Ectodermal cell (in vitro differentiated cells): ENCODE measurements around the gene AP4M1. TPM values are rescaled to one million over a fixed set of nuclear protein-coding genes. Genes with fewer than 3 reads are reported as not detected.

Experiments
- H3K27ac ChIP-seq: 2 replicates; pipeline ENCODE4 v1.7.0; 2013; ENCODE audit warnings: mild to moderate bottlenecking, low read depth, low read length; ENCODE audit not compliant: insufficient read depth, poor library complexity, severe bottlenecking
- H3K27me3 ChIP-seq: 2 replicates; pipeline ENCODE4 v1.7.0; 2013; ENCODE audit warnings: mild to moderate bottlenecking, low read length; ENCODE audit not compliant: insufficient read depth, control insufficient read depth, poor library complexity, severe bottlenecking
- H3K36me3 ChIP-seq: one replicate; pipeline ENCODE4 v1.7.0; 2013; ENCODE audit warnings: low read length; ENCODE audit not compliant: control insufficient read depth, insufficient read depth
- H3K4me1 ChIP-seq: one replicate; pipeline ENCODE4 v1.7.0; 2013; ENCODE audit warnings: low read length; ENCODE audit not compliant: control insufficient read depth, insufficient read depth
- H3K4me3 ChIP-seq: 2 replicates; pipeline ENCODE4 v1.7.0; 2013; ENCODE audit warnings: low read depth, low read length, control low read depth; ENCODE audit not compliant: insufficient read depth
- H3K9me3 ChIP-seq: 2 replicates; pipeline ENCODE4 v1.7.0; 2013; ENCODE audit warnings: mild to moderate bottlenecking, low read length, moderate library complexity; ENCODE audit not compliant: control insufficient read depth
- WGBS, 2 experiments: methylation state at CpG; one replicate each; pipeline ENCODE4 v1.1.7; 2013; ENCODE audit warnings: missing lambda C conversion rate in 2 of 2; 5-methylcytosine and 5-hydroxymethylcytosine counted together
- polyA plus RNA-seq, 4 experiments: library from polyadenylated mRNA; stranded (reverse); fragments of 50-300 nt; gene quantifications; one replicate each; pipeline ENCODE4 v1.2.3, GENCODE V29; 2013

Gene AP4M1
- polyA plus RNA-seq (2013, experiment 1 of 4) = 22.0 TPM
- polyA plus RNA-seq (2013, experiment 2 of 4) = 22.2 TPM
- 17.3 TPM for polyA plus RNA-seq (2013, experiment 3 of 4)
- 21.1 TPM for polyA plus RNA-seq (2013, experiment 4 of 4)

GRCh38 chr7:100101016-100101862 lies at the start of gene AP4M1, which contains the start of gene MCM7:
Gene AP4M1 (plus strand): TSS chr7:100101643. CDS start chr7:100101715, 72 bp downstream.
Gene MCM7 (minus strand): TSS chr7:100101397. CDS start chr7:100101294, 103 bp downstream.
- Histone ChIP-seq H3K4me3 (peak within 1 kb of the TSS; percentile 100), H3K27ac (peak within 1 kb of the TSS; percentile 99), H3K36me3 (peaks cover 49% of the 10 kb centered on the region), H3K4me1 (peaks cover 16% of the 10 kb centered on the region), H3K9me3 (no peaks in the 10 kb centered on the region), H3K27me3 (no peaks in the 10 kb centered on the region)
- 0% methylated on average over 80 of the region's 80 CpGs for WGBS, 2 experiments

GRCh38 chr7:100053215-100053614 lies 48.2 kb upstream of the AP4M1 start:
- Histone ChIP-seq H3K27ac (no peak overlapping the region), H3K4me3 (no peak overlapping the region), H3K36me3 (peaks cover 14% of the 10 kb centered on the region), H3K9me3 (no peaks in the 10 kb centered on the region), H3K27me3 (no peaks in the 10 kb centered on the region), H3K4me1 (no peaks in the 10 kb centered on the region)
- WGBS, 2 experiments = 91 to 94% methylated on average over 2 to 3 of the region's 3 CpGs

GRCh38 chr7:100057006-100057405 lies 44.4 kb upstream of the AP4M1 start:
- no peaks in the 10 kb centered on the region for H3K4me1 ChIP-seq
- H3K4me3 ChIP-seq = no peak overlapping the region
- WGBS, 2 experiments = 95 to 96% methylated on average over 10 of the region's 10 CpGs
- H3K27me3 ChIP-seq = no peaks in the 10 kb centered on the region
- peaks cover 28% of the 10 kb centered on the region for H3K36me3 ChIP-seq
- no peak overlapping the region for H3K27ac ChIP-seq
- H3K9me3 ChIP-seq = no peaks in the 10 kb centered on the region

- H3K9me3 ChIP-seq = no peaks in the 10 kb centered on the region
- H3K27me3 ChIP-seq = no peaks in the 10 kb centered on the region
- 93 to 94% methylated on average over 5 of the region's 5 CpGs for WGBS, 2 experiments
- no peak overlapping the region for H3K4me3 ChIP-seq
- no peaks in the 10 kb centered on the region for H3K4me1 ChIP-seq
- no peak overlapping the region for H3K27ac ChIP-seq
- peaks cover 43% of the 10 kb centered on the region for H3K36me3 ChIP-seq
Observed at GRCh38 chr7:100059251-100059739, 42.1 kb upstream of the AP4M1 start.

- no peaks in the 10 kb centered on the region for H3K4me1 ChIP-seq
- H3K9me3 ChIP-seq = no peaks in the 10 kb centered on the region
- peaks cover 55% of the 10 kb centered on the region for H3K36me3 ChIP-seq
- WGBS, 2 experiments = 96 to 97% methylated on average over 11 of the region's 11 CpGs
- no peaks in the 10 kb centered on the region for H3K27me3 ChIP-seq
- no peak overlapping the region for H3K27ac ChIP-seq
- no peak overlapping the region for H3K4me3 ChIP-seq
Observed at GRCh38 chr7:100061518-100062193, 39.8 kb upstream of the AP4M1 start.

- H3K27ac ChIP-seq = no peak overlapping the region
- H3K27me3 ChIP-seq = no peaks in the 10 kb centered on the region
- H3K9me3 ChIP-seq = no peaks in the 10 kb centered on the region
- peaks cover 41% of the 10 kb centered on the region for H3K36me3 ChIP-seq
- no peak overlapping the region for H3K4me3 ChIP-seq
- 94% methylated on average over 4 of the region's 4 CpGs for WGBS, 2 experiments
- no peaks in the 10 kb centered on the region for H3K4me1 ChIP-seq
Observed at GRCh38 chr7:100063376-100063775, 38.1 kb upstream of the AP4M1 start.

GRCh38 chr7:100064162-100064561 lies 37.3 kb upstream of the AP4M1 start:
- H3K36me3 ChIP-seq = peaks cover 36% of the 10 kb centered on the region

GRCh38 chr7:100065452-100066186 lies 35.8 kb upstream of the AP4M1 start:
- Histone ChIP-seq H3K4me3 (no peak overlapping the region), H3K27ac (no peak overlapping the region), H3K36me3 (peaks cover 43% of the 10 kb centered on the region), H3K27me3 (no peaks in the 10 kb centered on the region), H3K4me1 (no peaks in the 10 kb centered on the region), H3K9me3 (peaks cover 3% of the 10 kb centered on the region)
- WGBS, 2 experiments = 95 to 96% methylated on average over 8 of the region's 8 CpGs

More at GRCh38 chr7:100064162-100064561, 37.3 kb upstream of the AP4M1 start:
- no peaks in the 10 kb centered on the region for H3K9me3 ChIP-seq
- H3K4me1 ChIP-seq = no peaks in the 10 kb centered on the region
- H3K4me3 ChIP-seq = no peak overlapping the region
- H3K27me3 ChIP-seq = no peaks in the 10 kb centered on the region
- H3K27ac ChIP-seq = no peak overlapping the region
- WGBS, 2 experiments = 95 to 97% methylated on average over 7 to 9 of the region's 9 CpGs

GRCh38 chr7:100066953-100067352 lies 34.5 kb upstream of the AP4M1 start:
- WGBS, 2 experiments = 93 to 94% methylated on average over 7 of the region's 7 CpGs
- no peak overlapping the region for H3K27ac ChIP-seq
- H3K9me3 ChIP-seq = peaks cover 10% of the 10 kb centered on the region
- no peak overlapping the region for H3K4me3 ChIP-seq
- H3K27me3 ChIP-seq = no peaks in the 10 kb centered on the region
- peaks cover 57% of the 10 kb centered on the region for H3K36me3 ChIP-seq
- no peaks in the 10 kb centered on the region for H3K4me1 ChIP-seq
